IPS DF 4.7 (cell line): ENCODE data around the gene ZFC3H1.

Source experiments
- DNase-seq: peaks from one replicate; pipeline ENCODE4 v3.0.0-alpha.2; 2013; ENCODE audit warnings: low spot score; ENCODE audit errors: extremely low read depth

ZFC3H1 gene

DNA sequence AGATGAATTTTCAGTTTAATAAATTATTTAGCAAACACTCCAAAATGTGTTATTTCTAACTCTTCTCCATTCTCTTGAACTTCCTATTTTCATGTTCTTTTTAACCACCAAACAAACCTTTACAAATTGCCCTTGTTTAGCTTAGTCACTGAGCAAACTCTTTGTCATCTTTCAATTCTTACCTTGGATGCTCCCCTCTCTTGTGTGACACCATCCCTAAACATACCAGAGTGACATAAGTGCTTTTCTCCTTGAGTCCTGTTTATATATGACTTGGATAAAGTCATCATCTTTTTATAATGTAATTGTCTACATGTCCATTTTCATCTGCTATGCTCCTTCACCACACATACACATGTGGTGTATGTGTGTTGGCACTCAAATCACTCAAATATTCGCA is 18.8 kb upstream of the ZFC3H1 start:
- no peak for DNase-seq

DNA sequence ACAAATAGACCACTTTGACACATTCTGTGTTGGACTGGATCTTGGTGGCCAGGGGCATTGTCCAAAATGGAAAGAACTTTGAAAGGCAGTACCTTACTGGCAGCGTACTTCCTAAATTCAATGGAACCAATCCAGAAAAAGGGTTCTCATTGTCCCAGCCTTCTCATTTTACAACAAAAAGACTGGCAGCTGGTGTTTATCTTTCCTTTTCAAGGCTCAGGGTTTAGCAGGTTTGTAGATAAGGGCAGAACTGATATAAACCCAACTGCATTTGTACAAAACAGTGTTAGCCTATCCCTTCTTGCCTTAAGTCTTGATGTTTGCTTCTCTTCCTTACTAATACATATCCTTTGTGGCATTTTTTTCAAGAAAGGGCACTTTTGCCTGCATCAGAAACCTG is 8.2 kb upstream of the ZFC3H1 start:
- DNase-seq, result no peak

DNA sequence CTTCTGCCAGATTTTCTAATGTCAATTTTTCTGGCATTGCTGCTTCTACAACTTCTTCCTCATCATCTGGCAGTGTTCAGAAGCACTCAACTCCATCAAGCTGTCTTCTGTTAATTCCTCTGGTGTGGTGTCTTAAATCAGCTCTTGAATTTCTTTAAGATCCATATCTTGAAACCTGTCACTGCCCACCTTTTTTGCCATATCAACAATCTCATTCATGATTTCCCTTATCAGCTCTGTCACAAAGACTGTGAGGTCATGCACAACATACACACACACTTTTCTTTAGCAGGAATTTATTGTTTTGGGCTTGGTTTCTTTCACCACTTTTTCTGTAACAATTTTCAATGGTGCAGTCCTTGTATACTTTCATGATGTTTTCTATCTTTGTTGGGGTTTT is 7.7 kb upstream of the ZFC3H1 start:
- no peak for DNase-seq

DNA sequence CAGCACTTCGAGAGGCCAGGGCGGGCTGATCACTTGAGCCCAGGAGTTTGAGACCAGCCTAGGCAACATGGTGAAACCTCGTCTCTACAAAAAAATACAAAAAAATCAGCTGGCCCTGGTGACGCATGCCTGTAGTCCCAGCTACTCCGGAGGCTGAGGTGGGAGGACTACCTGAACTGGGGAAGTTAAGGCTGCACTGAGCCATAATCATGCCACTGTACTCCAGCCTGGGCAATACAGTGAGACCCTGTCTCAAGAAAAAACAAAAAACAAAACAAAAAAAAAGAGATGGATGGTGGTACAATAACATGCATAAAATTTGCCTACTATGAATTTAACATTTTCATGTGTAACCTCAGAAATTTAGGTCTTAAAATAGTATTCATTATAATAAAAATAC is 2.6 kb upstream of the ZFC3H1 start:
- no peak for DNase-seq

DNA sequence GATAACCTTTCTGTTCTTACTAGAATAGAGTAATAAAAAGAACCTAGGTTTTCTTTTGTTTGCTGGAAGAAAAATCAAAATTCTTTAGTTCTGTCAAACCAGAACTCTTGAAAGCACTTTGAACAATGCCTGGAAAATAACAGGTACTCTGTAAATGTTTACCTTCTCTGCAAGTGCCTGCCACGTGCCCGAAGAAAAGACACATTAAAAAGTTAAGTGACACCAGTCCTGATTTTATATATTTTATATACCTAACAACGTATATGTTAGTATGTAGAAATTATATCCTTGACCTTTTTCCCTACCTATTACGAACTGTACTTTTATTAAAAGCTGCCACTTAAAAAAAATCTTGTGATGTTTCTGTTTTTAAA is 1.4 kb upstream of the ZFC3H1 start:
- DNase-seq, result no peak

DNA sequence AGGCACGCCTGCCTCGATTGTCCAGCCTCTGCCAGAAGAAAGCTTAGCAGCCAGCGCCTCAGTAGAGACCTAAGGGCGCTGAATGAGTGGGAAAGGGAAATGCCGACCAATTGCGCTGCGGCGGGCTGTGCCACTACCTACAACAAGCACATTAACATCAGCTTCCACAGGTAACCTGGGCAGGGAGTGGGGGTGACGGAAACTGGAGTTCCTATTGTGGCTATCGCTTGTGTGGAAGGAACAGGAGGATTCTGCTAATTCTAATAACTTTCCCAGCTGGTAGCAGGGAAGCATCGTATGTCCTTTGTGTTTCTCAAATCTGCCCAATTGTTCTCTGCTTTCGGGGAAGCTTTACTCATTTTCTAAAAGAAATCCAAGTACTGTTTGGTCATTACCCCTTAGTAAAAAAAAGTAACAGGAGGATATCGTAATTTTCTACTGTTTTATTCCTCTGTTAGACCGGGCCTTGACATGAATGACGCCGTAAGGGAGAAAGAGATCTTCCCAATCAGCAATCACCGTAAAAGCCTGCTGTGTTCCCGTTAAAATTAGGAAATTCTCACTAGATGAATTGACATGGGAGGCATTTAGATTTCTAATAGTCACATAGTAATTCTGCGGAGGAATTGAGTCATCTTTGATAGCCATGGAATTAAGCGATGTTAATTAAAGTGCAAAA is 902 bp upstream of the ZFC3H1 start:
- DNase-seq, result no peak

DNA sequence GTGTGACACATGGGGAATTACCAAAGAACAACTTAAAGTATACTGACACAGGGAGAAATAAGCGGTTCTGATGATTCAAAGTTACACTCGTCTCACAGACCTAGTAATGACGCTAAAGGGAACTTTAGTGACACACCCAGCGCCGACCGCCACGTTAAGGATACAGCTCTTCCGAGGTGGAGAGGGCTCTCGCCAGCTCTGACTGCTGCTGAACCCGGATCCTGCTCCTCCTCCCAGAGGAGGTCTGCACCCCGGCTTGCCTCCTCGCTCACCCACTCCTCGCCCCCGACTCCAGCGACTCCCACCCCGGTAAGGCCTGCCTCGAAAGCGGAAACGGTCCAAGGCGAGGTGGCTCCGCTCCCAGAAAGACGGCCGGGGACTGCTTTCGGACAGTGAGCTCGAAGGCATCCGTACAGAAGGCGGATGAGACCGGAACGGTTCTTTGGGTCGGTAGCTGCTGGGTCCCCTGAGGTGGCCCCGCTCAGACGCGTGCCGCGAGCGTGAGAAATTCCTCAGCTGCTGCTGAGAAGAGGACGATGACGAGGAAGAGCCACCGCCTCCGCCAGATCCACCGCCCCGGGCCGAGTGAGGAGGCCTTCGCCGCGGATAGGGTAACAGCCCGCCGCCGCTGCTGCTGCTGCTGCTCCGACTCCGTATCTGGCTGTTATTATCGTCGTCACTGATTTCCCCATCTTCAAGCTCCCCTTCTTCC is 643 bp downstream of the ZFC3H1 start:
- no peak for DNase-seq

DNA sequence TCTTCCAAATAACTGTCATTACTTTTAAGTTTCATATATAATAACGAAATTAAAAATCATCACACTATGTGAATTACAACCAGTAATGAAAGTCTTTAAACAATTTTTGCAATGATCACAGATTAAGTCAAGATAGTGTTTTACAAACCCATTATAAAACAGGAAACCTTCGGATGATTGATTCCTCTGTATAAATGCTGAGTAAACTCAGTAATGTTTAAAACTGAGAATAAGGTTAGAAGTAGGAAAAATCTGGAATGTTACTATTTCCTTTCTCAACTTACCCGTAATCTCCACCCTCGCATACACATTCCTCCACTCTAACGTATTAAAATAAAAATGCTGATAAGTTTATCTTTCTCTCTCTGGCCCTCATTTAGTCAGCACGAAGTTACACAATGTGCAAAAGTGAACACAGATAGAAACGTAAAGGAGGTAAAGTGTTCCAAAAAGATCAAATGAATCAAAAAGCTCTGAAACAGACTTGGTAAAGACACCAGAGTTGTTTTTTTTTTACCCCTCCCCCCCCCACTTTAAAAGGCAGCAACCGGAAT is 1.6 kb downstream of the ZFC3H1 start:
- no peak for DNase-seq

DNA sequence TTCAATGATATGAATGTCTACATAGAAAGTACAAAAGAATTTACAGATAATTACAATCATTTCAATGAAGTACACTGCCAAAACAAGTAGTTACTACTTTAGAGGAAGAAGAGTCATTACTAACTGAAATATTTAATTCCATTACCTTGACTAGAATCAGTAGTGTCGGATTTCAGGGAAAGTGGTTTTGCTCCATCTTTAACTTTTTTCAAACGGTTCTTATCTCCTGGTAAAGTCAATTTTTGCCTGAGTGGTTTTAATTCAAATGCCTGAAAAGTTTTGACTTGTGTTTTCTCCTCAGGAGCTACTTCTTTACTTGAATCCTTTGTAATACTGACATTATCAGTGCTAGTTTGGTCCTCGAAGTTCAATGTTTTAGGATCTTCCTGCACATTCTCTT is 6.9 kb downstream of the ZFC3H1 start:
- DNase-seq, result no peak

DNA sequence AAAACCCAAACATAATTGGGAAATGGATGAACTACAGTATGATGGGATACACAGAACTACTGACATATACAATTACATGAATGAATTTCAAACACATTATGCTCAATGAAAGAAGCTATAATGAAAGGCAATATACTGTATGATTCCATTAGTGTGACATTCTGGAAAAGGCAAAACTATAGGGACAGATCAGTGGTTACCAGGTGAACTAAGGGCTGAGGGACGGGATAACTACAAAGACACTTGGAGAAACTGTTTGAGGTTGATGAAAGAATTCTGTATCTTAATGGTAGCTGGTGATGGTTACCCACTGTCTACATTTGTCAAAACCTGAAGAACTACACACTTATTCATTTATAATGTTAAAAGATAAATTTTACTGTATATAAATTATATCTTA is 7.7 kb downstream of the ZFC3H1 start:
- no peak for DNase-seq

DNA sequence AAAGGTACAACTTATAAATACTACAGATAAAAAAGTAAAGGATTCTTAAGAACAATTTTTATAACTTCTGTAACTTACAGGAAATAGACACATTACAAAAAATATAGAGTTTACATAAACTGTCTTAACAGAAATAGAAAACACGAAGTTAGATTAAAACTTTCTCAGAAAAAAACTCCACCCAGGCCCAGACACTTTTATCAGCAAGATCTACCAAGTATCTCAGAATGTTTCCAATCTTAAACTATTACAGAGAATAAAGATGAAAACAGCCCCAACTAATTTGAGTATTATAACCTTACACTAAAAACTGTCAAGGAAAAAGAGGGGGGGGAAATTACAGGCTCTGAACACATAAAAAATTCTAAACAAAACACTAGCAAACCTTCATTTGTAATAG is 8.2 kb downstream of the ZFC3H1 start:
- DNase-seq, result no peak

DNA sequence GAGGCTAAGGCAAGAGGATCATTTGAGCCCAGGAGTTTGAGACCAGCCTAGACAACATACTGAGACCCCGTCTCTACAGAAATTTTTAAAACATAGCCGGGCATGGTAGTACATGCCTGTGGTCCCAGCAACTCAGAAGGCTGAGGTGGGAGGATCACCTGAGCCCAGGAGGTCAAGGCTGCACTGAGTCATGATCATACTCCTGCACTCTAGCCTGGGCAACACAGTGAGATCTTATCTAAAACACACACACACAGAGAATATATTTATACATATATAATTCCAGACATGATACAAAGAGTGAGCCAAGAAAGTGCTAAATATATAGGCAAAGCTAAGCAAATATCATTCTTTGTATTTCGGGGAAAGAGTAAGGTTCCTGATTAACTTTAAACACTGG is 9.4 kb downstream of the ZFC3H1 start:
- no peak for DNase-seq

DNA sequence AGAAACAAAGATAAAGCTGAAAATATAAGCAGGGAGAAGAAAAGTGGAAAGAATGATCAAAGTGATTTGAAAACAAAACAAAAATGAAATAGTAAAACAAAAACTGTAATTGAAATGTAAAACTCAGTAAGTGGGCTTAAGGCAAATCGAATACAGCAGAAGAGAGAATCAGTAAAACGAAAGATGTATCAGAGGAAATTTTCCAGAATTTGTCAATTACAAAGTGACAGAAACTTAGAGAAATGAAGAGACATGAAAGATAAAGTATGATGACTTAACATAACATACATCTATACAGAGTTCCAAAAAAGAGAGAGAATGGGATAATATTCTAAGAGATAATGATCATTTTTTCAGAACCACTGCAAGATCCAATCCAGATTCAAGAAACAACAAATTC is 10.5 kb downstream of the ZFC3H1 start:
- DNase-seq, result no peak

DNA sequence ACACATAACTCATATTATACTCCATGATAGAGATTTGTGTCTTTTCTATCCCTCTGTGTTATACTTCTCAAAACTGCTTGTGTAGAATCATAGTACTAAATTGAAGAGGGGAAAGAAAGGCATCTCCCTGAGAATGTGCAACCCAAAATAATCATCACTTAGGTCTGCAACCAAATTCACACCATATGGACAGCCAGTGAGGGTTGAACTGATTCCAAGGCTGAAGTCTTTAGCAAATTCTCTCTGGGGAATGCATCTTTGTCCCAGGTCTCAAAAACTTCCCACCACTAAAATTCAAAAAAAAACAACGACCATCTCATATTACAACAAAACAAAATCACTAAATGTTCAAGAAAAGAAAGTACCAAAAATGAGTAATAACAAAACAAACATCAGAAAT is 11.0 kb downstream of the ZFC3H1 start:
- no peak for DNase-seq

DNA sequence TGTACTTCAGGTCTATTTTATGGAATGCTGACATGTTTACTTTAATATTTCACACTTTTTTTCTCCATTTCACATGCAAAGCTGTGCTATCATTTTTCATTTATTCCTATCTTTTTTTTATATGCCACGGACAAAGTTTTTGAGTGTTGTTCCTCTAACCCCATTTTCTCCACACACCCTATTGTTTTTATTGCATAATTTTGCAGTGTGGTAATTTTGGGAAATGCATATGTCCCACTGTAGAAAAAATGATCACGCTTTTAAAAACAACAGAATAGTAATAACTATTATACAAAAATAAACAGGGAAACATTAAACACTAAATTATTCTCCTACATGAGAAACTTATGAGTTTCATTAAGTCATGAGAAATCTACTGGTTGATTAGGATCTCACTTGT is 14.2 kb downstream of the ZFC3H1 start:
- no peak for DNase-seq

DNA sequence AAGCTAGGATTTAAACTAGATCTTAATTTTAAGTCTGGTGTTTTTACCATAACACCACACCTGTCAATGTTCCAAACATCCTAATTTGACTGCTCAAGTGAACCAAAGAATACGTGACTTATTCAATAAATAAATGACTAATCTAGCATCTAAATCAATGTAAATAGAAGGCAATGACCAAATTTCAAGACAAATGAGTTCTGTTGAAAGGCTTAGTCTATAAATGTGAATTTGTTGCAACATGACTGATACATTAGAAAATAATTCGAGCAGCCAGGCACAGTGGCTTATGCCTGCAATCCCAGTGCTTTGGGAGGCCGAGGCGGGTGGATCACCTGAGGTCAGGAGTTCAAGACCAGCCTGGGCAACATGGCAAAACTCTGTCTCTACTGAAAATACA is 15.1 kb downstream of the ZFC3H1 start:
- DNase-seq, result no peak

DNA sequence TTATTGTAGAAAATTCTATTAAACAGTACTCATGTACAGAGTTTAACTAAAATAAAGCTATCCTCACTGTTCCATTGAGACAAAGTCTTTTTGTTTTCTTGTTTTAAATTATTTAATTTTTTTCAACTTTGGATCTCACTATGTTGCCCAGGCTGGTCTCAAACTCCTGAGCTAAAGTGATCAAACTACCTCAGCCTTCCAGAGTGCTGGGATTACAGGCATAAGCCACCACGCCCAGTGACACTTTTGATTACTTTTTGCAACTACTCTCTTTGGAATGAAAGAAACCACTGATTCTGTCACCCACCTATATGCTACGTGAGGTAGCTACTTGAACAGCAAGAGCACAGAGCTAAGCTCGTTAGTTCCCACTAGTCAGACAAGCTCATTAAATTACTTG is 17.1 kb downstream of the ZFC3H1 start:
- no peak for DNase-seq

DNA sequence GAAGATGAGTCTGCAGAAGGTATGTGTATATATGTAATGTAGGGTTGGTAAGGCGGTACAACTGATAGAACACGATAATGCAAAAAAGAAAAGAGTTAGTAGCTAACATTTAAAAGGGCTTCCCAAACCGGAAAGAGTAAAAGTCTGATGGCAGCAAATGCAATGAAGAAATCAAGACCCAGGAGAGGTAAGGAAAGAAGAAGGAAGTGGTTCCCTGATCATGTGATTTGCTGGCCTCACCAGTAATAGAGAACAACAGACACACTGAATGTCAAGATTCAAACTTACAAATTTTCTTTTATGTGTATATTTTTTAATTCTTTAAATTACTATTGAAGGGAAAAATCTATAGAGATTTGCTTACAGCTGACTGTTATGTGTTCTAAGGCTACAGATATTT is 18.4 kb downstream of the ZFC3H1 start:
- DNase-seq, result no peak

DNA sequence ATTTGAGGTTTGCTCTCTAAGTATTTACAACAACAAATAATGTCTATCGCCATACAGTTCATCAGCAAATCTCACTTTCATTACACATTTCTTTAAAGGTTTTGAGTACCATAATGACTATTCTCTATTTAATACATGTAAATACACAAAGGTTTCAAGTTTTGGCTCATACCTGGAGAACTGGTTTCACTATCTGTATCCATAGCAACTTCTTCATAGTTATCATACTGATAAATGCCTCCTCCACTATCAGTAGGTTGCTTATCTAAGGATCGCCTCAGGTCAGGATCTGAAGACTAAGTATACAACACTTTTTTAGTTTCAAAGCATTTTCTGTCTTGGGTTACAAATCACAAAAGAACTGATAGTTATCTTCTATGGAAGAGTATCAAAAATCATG is 21.4 kb downstream of the ZFC3H1 start:
- DNase-seq, result no peak

DNA sequence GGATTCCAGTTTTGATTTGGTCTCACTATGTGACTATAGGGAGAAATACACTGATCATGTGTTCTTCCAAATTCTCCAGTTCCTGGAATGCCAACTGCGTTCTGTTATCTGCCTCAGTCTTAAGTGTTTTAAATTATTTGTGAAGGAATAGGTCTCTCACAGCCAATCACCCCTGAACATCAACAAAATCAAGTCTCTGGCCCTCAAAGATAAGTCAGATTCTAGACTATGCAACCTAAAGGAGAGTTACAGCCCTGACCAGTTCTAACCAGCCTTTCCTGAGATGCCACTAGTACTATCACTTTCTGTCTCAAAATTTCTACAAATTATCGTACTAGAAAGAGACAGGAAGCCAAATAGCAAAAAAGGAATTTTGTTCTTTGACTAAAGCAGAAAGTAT is 22.3 kb downstream of the ZFC3H1 start:
- DNase-seq, result no peak

DNA sequence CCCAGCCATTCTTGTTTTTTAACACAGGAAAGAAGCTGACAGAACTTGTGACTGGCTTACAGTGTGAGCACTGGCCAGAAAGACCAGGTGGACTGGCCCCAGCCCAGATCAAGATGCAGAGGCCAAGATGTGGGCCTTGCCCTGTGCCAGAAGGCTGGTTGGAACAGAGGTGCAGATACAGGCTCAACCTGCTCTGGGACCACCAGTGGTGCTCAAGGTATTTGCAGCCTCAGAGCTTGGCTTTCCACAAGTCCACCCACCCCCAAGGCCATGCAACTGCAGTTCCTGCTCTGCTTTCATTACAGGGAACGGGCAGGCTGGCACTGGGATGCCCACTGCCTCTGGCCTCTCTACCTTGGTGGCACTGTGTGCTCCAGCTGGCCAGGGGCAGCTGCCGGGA is 23.3 kb downstream of the ZFC3H1 start:
- DNase-seq, result no peak

DNA sequence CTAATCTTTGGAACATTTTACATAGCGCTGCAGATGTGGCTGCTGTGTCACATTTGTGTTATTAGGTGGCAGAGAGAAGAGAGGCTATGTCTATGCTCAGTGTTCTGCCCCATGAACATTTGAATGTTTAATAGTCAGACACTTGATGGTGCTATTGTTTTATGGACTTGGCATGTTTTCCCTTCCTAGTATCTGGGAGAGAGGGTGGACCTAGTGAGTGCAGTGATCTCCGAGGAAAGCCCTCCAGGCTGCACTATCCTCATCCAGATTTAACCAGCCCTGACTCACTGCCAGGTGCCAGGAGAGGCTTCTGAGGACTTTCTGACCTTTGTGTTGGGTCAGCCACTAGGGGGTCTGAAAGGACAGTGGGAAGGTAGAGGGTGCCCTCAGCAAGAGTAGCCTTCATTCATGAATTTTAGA is 24.3 kb downstream of the ZFC3H1 start:
- DNase-seq, result no peak

DNA sequence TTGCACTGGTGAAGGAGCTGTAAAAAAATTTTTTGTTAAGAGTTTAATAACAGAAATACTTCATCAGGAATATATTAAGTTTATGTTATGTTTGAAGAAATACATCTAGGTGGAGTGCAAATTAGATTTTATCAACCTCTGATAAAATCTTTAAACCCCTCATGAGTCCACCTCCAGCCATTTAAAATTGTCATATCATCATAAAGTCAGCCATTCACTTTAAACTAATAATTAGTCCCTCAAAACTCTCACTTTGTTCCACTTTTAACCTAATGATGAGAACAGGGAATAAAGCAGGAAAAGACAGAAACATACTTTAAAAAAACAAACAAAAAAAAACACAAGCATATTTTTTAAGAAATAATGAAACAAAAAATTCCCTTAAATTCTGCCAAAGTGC is 25.1 kb downstream of the ZFC3H1 start:
- no peak for DNase-seq
